HUDEP-2 (cell line): ENCODE data around the gene IFTAP.
A peak's percentile ranks its signal among the peaks of the same experiment; 100 is the strongest.

ENCODE experiments used
- DNase-seq, 76 experiments: peaks; one replicate each; lab custom pipeline; 2025; ENCODE audit not compliant: unreplicated experiment in 76 of 76; lab: John Stamatoyannopoulos, UW

The IFTAP gene

DNA sequence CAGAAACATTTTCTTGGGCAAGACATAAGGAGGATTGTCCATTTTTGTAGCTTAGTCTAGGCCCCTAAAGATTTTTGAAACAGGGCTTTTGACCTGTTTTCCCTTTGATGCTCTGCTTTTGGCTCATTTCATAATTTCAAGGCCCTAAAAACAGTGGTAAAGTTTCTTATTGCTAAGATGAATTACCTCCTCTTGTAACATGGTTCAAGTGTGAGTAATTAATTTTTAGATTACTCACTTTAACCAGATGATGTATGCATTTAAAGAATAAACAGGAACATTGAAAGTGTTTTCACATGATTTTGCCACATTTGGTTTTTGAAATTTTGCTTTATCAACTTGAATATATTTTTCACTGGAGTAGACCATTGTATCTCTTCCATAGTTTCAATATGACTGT, 2.6 kb downstream of the IFTAP start:
- DNase-seq: no peak

GRCh38 chr11:36598051-36598450, 3.7 kb downstream of the IFTAP start, which contains the start of gene RAG2:
TSS of gene RAG2 (minus strand) at chr11:36598236. CDS start at chr11:36594168, 4,068 bp downstream.
- DNase-seq: peak in 7 of 76 experiments; percentile 1 to 19 (median 9)

- DNase-seq: no peak
These were observed 5.9 kb downstream of the IFTAP start for GRCh38 chr11:36600180-36600579.

GRCh38 chr11:36601155-36601554, 6.9 kb downstream of the IFTAP start:
- DNase-seq: no peak

- DNase-seq: no peak
These were observed 7.8 kb downstream of the IFTAP start for GRCh38 chr11:36602135-36602534.

GRCh38 chr11:36605221-36606216, 11.2 kb downstream of the IFTAP start:
- no peak for DNase-seq

DNA sequence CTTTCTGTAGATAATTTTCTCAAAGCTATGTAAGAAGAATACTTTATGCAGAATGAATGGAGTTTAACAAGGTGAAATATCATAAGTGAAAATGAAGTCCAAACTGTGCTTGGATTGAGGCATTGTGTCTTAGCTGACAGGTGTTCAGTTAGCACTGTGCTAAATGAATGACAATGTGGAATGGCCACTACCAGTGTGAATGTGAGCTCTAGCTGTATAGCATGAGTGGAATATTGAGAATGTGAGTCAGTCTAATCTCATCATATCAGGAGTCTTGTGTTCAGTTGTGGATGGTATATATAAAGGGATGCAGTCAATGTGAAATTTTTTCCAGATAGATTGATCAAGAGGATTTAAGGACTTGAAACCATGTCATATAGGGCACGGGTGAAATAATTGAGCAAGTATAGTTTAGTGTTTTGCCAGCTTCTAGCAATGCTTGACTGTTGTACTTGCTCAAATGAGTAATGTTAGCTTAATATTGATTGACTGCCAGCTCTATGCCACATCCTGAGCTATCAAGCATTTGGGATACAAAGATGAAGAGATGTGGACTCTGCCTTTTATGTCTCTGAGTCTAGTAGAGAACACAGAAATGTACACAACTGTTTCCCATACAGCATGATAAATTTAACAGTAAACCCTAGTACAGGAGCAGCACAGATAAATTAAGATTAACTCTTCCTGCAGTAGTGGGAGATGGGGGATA, 14.3 kb downstream of the IFTAP start:
- DNase-seq: peak in 3 of 76 experiments; percentile 1 to 12 (median 1)

DNA sequence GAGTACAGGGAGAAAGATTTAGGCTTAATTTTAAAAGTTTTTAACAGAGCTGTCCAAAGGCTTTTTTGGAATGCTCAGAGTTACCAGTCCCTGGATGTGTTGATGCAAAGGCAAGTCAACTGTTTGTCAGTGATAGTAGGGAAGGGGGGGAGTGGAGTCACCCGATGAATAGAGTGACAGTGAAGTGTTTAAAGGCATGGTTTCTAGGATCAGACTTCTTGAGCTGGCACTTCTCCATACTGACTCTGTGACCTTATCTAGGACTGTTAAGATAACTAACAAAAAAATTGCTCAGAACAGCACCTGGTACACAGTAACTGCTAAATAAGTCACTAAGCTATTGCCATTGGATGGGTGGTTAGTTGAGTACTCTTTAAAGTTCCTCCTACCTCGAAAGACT, 15.1 kb downstream of the IFTAP start:
- peak in 22 of 76 experiments; percentile 3 to 55 (median 34) for DNase-seq

- DNase-seq: no peak
These were observed 21.5 kb downstream of the IFTAP start for GRCh38 chr11:36615826-36616225.

GRCh38 chr11:36617543-36618362, 23.5 kb downstream of the IFTAP start:
- peak in 63 of 76 experiments; percentile 3 to 78 (median 35) for DNase-seq

GRCh38 chr11:36618363-36619047, 24.2 kb downstream of the IFTAP start:
- DNase-seq: no peak

GRCh38 chr11:36619502-36619901, 25.2 kb downstream of the IFTAP start:
- peak in 19 of 76 experiments; percentile 1 to 41 (median 17) for DNase-seq

DNA sequence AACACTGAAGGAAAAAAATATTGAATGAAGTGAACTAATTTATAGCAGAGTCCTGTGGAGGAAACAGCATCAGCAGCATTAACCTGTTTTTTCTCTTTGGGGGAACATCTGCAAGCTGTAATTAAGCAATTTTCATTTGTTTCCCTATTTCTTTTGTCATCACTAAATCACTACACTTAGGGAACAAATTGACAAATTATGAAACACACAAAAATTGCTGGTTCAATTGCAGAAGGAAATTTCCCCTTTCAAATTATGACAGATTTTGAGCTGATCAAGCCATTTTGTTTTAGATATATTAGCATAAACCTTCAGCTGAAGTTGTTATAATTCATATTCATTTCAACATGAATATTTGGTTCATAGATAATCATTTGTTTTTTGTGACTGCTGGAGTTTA, 25.9 kb downstream of the IFTAP start:
- no peak for DNase-seq

GRCh38 chr11:36622431-36623136, 28.3 kb downstream of the IFTAP start:
- peak in 29 of 76 experiments; percentile 1 to 65 (median 29) for DNase-seq

DNA sequence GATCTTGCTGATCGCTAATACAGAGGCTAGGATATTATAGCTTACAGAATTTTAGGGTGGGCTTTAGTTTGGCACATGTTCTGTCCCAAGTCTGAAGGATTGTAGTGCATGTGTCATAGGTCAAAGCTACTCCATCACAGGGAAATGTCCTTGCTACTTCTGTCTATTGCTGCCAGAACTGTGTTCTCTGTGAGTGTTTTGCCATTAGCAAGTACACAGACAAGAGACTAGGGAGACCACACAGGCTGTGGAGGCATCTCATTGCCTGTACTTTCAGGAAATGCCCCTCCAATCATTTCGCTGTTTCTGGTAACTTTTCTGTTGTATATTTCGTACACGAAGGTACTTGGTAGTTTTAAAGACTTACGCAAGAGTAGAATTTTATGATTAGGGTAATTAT, 29.2 kb downstream of the IFTAP start:
- DNase-seq: no peak

DNA sequence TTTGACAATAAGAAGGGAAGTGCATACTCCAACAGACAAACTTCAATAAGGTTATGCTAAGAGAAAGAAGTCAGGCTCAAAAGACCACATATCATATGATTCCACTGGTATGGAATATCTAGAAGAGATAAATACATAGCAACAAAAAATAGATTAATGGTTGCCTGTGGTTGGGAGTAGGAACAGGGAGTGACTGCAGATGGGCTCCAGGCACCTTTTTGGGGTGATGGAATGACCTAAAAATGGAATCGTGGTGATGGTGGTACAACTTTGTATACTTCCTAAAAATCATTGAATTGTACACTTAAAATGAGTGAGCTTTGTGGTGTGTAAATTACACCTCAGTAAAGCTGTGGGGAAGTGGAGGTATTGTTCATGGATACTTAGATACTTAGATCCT, 32.7 kb downstream of the IFTAP start:
- no peak for DNase-seq

DNA sequence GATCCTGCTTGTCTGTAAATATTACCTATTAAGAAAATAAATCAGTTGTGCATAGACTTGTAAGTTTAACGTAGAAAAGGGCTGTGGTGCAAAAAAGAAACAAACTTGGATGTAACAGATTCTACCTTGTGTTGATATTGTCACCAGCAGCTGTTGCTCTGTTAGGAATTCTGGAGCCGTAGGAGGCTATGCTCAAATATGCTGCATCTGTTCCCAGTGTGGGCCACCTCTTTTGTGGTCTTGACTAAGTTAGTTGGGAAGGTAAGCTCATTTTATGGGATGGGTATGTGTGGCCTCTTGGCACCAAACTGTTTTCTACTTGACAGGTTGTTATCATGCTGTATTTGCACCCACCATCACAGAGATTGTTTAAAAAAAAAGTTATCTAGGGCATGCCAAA, 33.2 kb downstream of the IFTAP start:
- DNase-seq: no peak

- DNase-seq: no peak
These were observed 33.8 kb downstream of the IFTAP start for GRCh38 chr11:36628141-36628540.

DNA sequence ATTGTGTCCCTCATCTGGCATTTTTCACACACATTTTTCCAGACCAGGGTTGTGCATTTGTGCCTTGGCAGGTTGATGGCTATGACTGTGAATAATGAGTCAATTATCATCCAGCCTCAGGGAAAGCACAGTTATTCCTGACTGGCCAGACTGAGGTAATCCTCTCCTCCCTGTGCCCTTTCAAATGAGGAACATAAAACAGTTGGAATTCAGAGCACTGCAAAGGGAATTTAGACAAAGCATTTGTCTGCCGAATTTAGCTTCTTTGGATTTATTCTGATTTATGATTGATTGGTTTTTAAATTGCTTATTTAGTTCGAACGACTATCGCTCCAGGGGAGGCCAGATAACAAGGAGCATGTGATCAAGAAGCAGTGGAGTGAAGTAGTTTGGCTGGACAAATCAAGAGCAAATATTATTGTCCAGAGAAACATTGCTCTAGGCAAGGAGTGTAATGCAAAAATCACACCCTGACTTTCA, 34.5 kb downstream of the IFTAP start:
- no peak for DNase-seq
